GM23338 (cell line): ENCODE data around the gene ARSI. TPM values are rescaled to one million over a fixed set of nuclear protein-coding genes. Genes with fewer than 3 reads are reported as not detected.

Experiments used
- ATAC-seq: fragments of 200-7000 bp; cut with Tn5 transposase; 3 replicates; pipeline ENCODE4 v1.9.1; 2020
- DNase-seq: peaks from one replicate; pipeline ENCODE4 v3.0.0-alpha.2; 2015; ENCODE audit warnings: low spot score
- H2AFZ ChIP-seq: fragments of 200-600 bp; sonication (generic); 2 replicates; pipeline ENCODE4 v1.8.0; 2016; ENCODE audit warnings: antibody characterized with exemption, mild to moderate bottlenecking, moderate library complexity
- H3F3A ChIP-seq: fragments of 200-600 bp; sonication (generic); replicated peaks from 2 replicates; pipeline ENCODE4 v1.8.0; 2017; ENCODE audit warnings: antibody characterized with exemption, mixed run types, low read depth
- H3K27ac ChIP-seq: fragments of 200-600 bp; sonication (generic); 2 replicates; pipeline ENCODE4 v1.6.1; 2016; ENCODE audit warnings: low read depth
- H3K27me3 ChIP-seq: fragments of 200-600 bp; sonication (generic); 2 replicates; pipeline ENCODE4 v1.8.0; 2016; ENCODE audit warnings: mild to moderate bottlenecking, mixed run types, moderate library complexity; ENCODE audit not compliant: insufficient read depth
- H3K36me3 ChIP-seq: fragments of 200-600 bp; sonication (generic); 2 replicates; pipeline ENCODE4 v1.8.0; 2016; ENCODE audit warnings: mild to moderate bottlenecking; ENCODE audit not compliant: insufficient read depth
- H3K4me1 ChIP-seq: fragments of 200-600 bp; sonication (generic); 2 replicates; pipeline ENCODE4 v1.8.0; 2016; ENCODE audit warnings: mild to moderate bottlenecking, moderate library complexity; ENCODE audit not compliant: insufficient read depth
- H3K4me2 ChIP-seq: fragments of 200-600 bp; sonication (generic); 2 replicates; pipeline ENCODE4 v1.7.1; 2017; ENCODE audit warnings: mixed run types
- H3K4me3 ChIP-seq: fragments of 200-600 bp; sonication (generic); 2 replicates; pipeline ENCODE4 v1.6.1; 2016; ENCODE audit warnings: mixed run types
- H3K79me2 ChIP-seq: fragments of 200-600 bp; sonication (generic); replicated peaks from 2 replicates; pipeline ENCODE4 v1.8.0; 2017; ENCODE audit warnings: mild to moderate bottlenecking; ENCODE audit not compliant: insufficient read depth
- H3K9me2 ChIP-seq: fragments of 200-600 bp; sonication (generic); 2 replicates; pipeline ENCODE4 v1.8.0; 2017; ENCODE audit not compliant: insufficient read depth
- H4K20me1 ChIP-seq: fragments of 200-600 bp; sonication (generic); replicated peaks from 2 replicates; pipeline ENCODE4 v1.8.0; 2017; ENCODE audit warnings: mild to moderate bottlenecking; ENCODE audit not compliant: insufficient read depth
- H3K27ac Mint-ChIP-seq: 2 replicates; pipeline ENCODE4 v1.8.0; 2020; ENCODE audit warnings: inconsistent platforms, mild to moderate bottlenecking, moderate library complexity, mixed read lengths
- H3K27me3 Mint-ChIP-seq: 3 replicates; pipeline ENCODE4 v1.8.0; 2022; ENCODE audit warnings: low read depth, mild to moderate bottlenecking, moderate library complexity, mixed read lengths, inconsistent platforms; ENCODE audit not compliant: insufficient read depth, poor library complexity
- H3K36me3 Mint-ChIP-seq: 3 replicates; pipeline ENCODE4 v1.8.0; 2021; ENCODE audit warnings: low read depth, mild to moderate bottlenecking, inconsistent platforms, moderate library complexity, mixed read lengths
- H3K4me1 Mint-ChIP-seq: 3 replicates; pipeline ENCODE4 v1.8.0; 2020; ENCODE audit warnings: mild to moderate bottlenecking, inconsistent platforms, mixed read lengths
- H3K4me3 Mint-ChIP-seq: 3 replicates; pipeline ENCODE4 v1.8.0; 2021; ENCODE audit warnings: moderate library complexity, mild to moderate bottlenecking, inconsistent platforms, mixed read lengths
- H3K9me3 Mint-ChIP-seq: 3 replicates; pipeline ENCODE4 v1.8.0; 2020; ENCODE audit warnings: moderate library complexity, mild to moderate bottlenecking, inconsistent platforms, mixed read lengths
- CREB1 ChIP-seq: fragments of 250-450 bp; sonication (Bioruptor Pico); IDR thresholded peaks from 2 replicates; pipeline ENCODE4 v1.5.0; 2020; ENCODE audit warnings: low read depth, mild to moderate bottlenecking, moderate library complexity
- EZH2 ChIP-seq: fragments of 200-600 bp; sonication (generic); IDR thresholded peaks from one replicate; pipeline ENCODE4 v1.8.0; 2017; ENCODE audit warnings: antibody characterized with exemption, mild to moderate bottlenecking, low read depth; ENCODE audit not compliant: unreplicated experiment
- EZH2phosphoT487 ChIP-seq: fragments of 200-600 bp; sonication (generic); IDR thresholded peaks from one replicate; pipeline ENCODE4 v1.8.1; 2018; ENCODE audit warnings: antibody characterized with exemption; ENCODE audit not compliant: unreplicated experiment
- JUNB ChIP-seq: IDR thresholded peaks from one replicate; pipeline ENCODE4 v1.6.1; 2016; ENCODE audit warnings: antibody characterized with exemption; ENCODE audit not compliant: unreplicated experiment
- NANOG ChIP-seq: IDR thresholded peaks from 2 replicates; pipeline ENCODE4 v1.6.1; 2016; ENCODE audit warnings: antibody characterized with exemption, borderline replicate concordance
- POLR2AphosphoS5 ChIP-seq: IDR thresholded peaks from 2 replicates; pipeline ENCODE4 v1.6.1; 2016; ENCODE audit warnings: antibody characterized with exemption, low read depth
- STAT1 ChIP-seq: IDR thresholded peaks from one replicate; pipeline ENCODE4 v1.6.1; 2016; ENCODE audit warnings: antibody characterized with exemption; ENCODE audit not compliant: unreplicated experiment
- ZNF114 ChIP-seq: fragments of 250-450 bp; sonication (Bioruptor Pico); IDR thresholded peaks from 2 replicates; pipeline ENCODE4 v1.5.0; 2020; ENCODE audit warnings: mild to moderate bottlenecking, moderate library complexity
- ZNF331 ChIP-seq: fragments of 250-450 bp; sonication (Bioruptor Pico); IDR thresholded peaks from 2 replicates; pipeline ENCODE4 v1.5.0; 2020; ENCODE audit warnings: low read depth, mild to moderate bottlenecking, moderate library complexity
- polyA plus RNA-seq: library from polyadenylated mRNA; unstranded; fragments of >200 nt; fragmentation: Nextera tagmentation; extraction: Ambion mirVana; gene quantifications from 2 replicates; pipeline ENCODE4 v1.2.1, GENCODE V29; 2016
- total RNA-seq: library from RNA; depleted of rRNA; stranded (reverse); fragments of >200 nt; shearing (Covaris generic); gene quantifications from 2 replicates; pipeline ENCODE4 v1.2.3, GENCODE V29; 2014
- TF ChIP-seq, protein P1 (sequence below): fragments of 250-450 bp; sonication (Bioruptor Pico); IDR thresholded peaks from 2 replicates; pipeline ENCODE4 v1.5.0; 2020; ENCODE audit warnings: mild to moderate bottlenecking, moderate library complexity
- TF ChIP-seq, protein P2 (sequence below), 2 experiments: fragments of 200-600 bp in 1 of 2; sonication (generic) in 1 of 2; conservative IDR thresholded peaks; 2 replicates each; pipeline versions ENCODE4 v1.5.1 to v1.6.1; 2016 to 2017; ENCODE audit warnings: antibody characterized with exemption in 2 of 2, low read depth in 2 of 2, mild to moderate bottlenecking in 2 of 2, moderate library complexity in 1 of 2
- TF ChIP-seq, protein P3 (sequence below): IDR thresholded peaks from one replicate; pipeline ENCODE4 v1.6.1; 2018; ENCODE audit warnings: antibody characterized with exemption; ENCODE audit not compliant: unreplicated experiment
- TF ChIP-seq, protein P4 (sequence below): IDR thresholded peaks from 2 replicates; pipeline ENCODE4 v1.6.1; 2016; ENCODE audit warnings: antibody characterized with exemption

ARSI gene
- total and polyA plus RNA-seq, 2 experiments from 2014 or later, result 0.99 to 6.9 TPM

DNA sequence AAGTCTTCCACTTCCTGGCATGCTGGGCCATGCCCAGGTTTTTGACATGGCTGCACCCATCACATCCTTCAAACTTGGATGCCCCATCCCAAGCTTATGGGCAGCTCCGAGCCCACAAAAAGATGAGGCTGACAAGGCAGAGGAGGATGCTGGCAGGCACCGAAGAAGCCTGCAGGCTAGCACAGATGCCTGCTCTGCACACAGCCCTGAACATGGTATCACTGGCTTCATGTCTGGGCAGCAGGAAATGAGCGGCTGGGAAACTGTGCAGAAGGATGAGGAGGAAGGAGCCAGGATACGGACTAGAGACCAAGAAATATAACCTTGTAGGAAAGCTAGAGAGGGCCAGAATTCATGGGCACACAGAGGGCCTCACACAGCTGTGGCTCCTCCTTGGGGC, 27.9 kb downstream of the ARSI start:
- H3K9me3 Mint-ChIP-seq, result no peaks in the 10 kb centered on the region
- H3K36me3 ChIP-seq, result no peaks in the 10 kb centered on the region
- H3K4me2 ChIP-seq, result no peak overlapping the region
- H3K27ac Mint-ChIP-seq, result no peak overlapping the region
- no peaks in the 10 kb centered on the region for H4K20me1 ChIP-seq
- peaks cover 18% of the 10 kb centered on the region; the same call in 2 of the 3 replicates for H3K4me1 Mint-ChIP-seq
- peaks cover 7% of the 10 kb centered on the region for H3K27me3 Mint-ChIP-seq
- ATAC-seq, result no peak
- H3K27me3 ChIP-seq, result no peaks in the 10 kb centered on the region
- H3K9me2 ChIP-seq, result no peaks in the 10 kb centered on the region
- H2AFZ ChIP-seq, result no peak overlapping the region
- no peak overlapping the region for H3K4me3 ChIP-seq
- H3K4me1 ChIP-seq, result no peaks in the 10 kb centered on the region
- no peaks in the 10 kb centered on the region for H3K79me2 ChIP-seq
- H3K4me3 Mint-ChIP-seq, result no peak overlapping the region
- no peak overlapping the region for H3K27ac ChIP-seq
- no peaks in the 10 kb centered on the region for H3F3A ChIP-seq
- no peaks in the 10 kb centered on the region for H3K36me3 Mint-ChIP-seq
- TF ChIP-seq ZNF114 (no peak), ZNF331 (CRISPR knock-in tag) (no peak), JUNB (no peak), EZH2 (no peak), CREB1 (CRISPR knock-in tag) (no peak), STAT1 (no peak), NANOG (no peak), POLR2AphosphoS5 (no peak), EZH2phosphoT487 (no peak)
- TF ChIP-seq, protein P1, sequence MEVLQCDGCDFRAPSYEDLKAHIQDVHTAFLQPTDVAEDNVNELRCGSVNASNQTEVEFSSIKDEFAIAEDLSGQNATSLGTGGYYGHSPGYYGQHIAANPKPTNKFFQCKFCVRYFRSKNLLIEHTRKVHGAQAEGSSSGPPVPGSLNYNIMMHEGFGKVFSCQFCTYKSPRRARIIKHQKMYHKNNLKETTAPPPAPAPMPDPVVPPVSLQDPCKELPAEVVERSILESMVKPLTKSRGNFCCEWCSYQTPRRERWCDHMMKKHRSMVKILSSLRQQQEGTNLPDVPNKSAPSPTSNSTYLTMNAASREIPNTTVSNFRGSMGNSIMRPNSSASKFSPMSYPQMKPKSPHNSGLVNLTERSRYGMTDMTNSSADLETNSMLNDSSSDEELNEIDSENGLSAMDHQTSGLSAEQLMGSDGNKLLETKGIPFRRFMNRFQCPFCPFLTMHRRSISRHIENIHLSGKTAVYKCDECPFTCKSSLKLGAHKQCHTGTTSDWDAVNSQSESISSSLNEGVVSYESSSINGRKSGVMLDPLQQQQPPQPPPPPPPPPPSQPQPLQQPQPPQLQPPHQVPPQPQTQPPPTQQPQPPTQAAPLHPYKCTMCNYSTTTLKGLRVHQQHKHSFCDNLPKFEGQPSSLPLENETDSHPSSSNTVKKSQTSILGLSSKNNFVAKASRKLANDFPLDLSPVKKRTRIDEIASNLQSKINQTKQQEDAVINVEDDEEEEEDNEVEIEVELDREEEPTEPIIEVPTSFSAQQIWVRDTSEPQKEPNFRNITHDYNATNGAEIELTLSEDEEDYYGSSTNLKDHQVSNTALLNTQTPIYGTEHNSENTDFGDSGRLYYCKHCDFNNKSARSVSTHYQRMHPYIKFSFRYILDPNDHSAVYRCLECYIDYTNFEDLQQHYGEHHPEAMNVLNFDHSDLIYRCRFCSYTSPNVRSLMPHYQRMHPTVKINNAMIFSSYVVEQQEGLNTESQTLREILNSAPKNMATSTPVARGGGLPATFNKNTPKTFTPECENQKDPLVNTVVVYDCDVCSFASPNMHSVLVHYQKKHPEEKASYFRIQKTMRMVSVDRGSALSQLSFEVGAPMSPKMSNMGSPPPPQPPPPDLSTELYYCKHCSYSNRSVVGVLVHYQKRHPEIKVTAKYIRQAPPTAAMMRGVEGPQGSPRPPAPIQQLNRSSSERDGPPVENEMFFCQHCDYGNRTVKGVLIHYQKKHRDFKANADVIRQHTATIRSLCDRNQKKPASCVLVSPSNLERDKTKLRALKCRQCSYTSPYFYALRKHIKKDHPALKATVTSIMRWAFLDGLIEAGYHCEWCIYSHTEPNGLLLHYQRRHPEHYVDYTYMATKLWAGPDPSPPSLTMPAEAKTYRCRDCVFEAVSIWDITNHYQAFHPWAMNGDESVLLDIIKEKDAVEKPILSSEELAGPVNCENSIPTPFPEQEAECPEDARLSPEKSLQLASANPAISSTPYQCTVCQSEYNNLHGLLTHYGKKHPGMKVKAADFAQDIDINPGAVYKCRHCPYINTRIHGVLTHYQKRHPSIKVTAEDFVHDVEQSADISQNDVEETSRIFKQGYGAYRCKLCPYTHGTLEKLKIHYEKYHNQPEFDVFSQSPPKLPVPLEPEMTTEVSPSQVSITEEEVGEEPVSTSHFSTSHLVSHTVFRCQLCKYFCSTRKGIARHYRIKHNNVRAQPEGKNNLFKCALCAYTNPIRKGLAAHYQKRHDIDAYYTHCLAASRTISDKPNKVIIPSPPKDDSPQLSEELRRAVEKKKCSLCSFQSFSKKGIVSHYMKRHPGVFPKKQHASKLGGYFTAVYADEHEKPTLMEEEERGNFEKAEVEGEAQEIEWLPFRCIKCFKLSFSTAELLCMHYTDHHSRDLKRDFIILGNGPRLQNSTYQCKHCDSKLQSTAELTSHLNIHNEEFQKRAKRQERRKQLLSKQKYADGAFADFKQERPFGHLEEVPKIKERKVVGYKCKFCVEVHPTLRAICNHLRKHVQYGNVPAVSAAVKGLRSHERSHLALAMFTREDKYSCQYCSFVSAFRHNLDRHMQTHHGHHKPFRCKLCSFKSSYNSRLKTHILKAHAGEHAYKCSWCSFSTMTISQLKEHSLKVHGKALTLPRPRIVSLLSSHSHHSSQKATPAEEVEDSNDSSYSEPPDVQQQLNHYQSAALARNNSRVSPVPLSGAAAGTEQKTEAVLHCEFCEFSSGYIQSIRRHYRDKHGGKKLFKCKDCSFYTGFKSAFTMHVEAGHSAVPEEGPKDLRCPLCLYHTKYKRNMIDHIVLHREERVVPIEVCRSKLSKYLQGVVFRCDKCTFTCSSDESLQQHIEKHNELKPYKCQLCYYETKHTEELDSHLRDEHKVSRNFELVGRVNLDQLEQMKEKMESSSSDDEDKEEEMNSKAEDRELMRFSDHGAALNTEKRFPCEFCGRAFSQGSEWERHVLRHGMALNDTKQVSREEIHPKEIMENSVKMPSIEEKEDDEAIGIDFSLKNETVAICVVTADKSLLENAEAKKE (CRISPR knock-in tag), result no peak
- TF ChIP-seq, protein P2, sequence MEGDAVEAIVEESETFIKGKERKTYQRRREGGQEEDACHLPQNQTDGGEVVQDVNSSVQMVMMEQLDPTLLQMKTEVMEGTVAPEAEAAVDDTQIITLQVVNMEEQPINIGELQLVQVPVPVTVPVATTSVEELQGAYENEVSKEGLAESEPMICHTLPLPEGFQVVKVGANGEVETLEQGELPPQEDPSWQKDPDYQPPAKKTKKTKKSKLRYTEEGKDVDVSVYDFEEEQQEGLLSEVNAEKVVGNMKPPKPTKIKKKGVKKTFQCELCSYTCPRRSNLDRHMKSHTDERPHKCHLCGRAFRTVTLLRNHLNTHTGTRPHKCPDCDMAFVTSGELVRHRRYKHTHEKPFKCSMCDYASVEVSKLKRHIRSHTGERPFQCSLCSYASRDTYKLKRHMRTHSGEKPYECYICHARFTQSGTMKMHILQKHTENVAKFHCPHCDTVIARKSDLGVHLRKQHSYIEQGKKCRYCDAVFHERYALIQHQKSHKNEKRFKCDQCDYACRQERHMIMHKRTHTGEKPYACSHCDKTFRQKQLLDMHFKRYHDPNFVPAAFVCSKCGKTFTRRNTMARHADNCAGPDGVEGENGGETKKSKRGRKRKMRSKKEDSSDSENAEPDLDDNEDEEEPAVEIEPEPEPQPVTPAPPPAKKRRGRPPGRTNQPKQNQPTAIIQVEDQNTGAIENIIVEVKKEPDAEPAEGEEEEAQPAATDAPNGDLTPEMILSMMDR (conservative IDR thresholded peaks at IDR 0.05; ENCODE audit: low read depth in 2 of 2), result no peak
- TF ChIP-seq, protein P3, sequence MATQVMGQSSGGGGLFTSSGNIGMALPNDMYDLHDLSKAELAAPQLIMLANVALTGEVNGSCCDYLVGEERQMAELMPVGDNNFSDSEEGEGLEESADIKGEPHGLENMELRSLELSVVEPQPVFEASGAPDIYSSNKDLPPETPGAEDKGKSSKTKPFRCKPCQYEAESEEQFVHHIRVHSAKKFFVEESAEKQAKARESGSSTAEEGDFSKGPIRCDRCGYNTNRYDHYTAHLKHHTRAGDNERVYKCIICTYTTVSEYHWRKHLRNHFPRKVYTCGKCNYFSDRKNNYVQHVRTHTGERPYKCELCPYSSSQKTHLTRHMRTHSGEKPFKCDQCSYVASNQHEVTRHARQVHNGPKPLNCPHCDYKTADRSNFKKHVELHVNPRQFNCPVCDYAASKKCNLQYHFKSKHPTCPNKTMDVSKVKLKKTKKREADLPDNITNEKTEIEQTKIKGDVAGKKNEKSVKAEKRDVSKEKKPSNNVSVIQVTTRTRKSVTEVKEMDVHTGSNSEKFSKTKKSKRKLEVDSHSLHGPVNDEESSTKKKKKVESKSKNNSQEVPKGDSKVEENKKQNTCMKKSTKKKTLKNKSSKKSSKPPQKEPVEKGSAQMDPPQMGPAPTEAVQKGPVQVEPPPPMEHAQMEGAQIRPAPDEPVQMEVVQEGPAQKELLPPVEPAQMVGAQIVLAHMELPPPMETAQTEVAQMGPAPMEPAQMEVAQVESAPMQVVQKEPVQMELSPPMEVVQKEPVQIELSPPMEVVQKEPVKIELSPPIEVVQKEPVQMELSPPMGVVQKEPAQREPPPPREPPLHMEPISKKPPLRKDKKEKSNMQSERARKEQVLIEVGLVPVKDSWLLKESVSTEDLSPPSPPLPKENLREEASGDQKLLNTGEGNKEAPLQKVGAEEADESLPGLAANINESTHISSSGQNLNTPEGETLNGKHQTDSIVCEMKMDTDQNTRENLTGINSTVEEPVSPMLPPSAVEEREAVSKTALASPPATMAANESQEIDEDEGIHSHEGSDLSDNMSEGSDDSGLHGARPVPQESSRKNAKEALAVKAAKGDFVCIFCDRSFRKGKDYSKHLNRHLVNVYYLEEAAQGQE, result no peak
- TF ChIP-seq, protein P4, sequence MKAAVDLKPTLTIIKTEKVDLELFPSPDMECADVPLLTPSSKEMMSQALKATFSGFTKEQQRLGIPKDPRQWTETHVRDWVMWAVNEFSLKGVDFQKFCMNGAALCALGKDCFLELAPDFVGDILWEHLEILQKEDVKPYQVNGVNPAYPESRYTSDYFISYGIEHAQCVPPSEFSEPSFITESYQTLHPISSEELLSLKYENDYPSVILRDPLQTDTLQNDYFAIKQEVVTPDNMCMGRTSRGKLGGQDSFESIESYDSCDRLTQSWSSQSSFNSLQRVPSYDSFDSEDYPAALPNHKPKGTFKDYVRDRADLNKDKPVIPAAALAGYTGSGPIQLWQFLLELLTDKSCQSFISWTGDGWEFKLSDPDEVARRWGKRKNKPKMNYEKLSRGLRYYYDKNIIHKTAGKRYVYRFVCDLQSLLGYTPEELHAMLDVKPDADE, result no peak
- no peak for DNase-seq
